Measurements from ENCODE around the gene ABCA7.

- no peak for TF ChIP-seq CTCF (IDR thresholded peaks at IDR 0.05; ENCODE audit: low read length)
- TF ChIP-seq EZH2phosphoT487 (IDR thresholded peaks at IDR 0.05; ENCODE audit: low read length) = no peak
Observed at GRCh38 chr19:1076046-1076386, 36.1 kb downstream of the ABCA7 start.
